GM12878 (cell line): ENCODE data around the gene UNC93B1. TPM values are rescaled to one million over a fixed set of nuclear protein-coding genes. Genes with fewer than 3 reads are reported as not detected.
"Not testable (repeated sequence)": the region's sequence is repeated elsewhere in the genome, so short reads cannot be mapped to it uniquely, and the experiment has no call there.

Experiments used
- ATAC-seq: fragments of 200-7000 bp; cut with Tn5 transposase; 3 replicates; pipeline ENCODE4 v1.9.1; 2020; ENCODE audit warnings: mild to moderate bottlenecking, moderate library complexity
- BruUV-seq: library from RNA; stranded (reverse); fragments of 400-500 nt; replicated peaks from 2 replicates; lab custom pipeline; 2021; lab: Mats Ljungman, UMichigan
- CTCF ChIA-PET: fragments of 300-600 bp; sonication (Branson Sonifier 250); formaldehyde crosslinking; extraction: SDS; loops from one replicate; lab custom pipeline; 2021; ENCODE audit warnings: inconsistent platforms; lab: Yijun Ruan, JAX
- POLR2A ChIA-PET: fragments of 350-600 bp; formaldehyde crosslinking; extraction: SDS; loops from one replicate; lab custom pipeline; 2021; ENCODE audit warnings: inconsistent platforms; lab: Charles Lee
- RAD21 ChIA-PET: fragments of 300-600 bp; sonication (Branson Sonifier 250); formaldehyde crosslinking; loops from one replicate; lab custom pipeline; 2023; ENCODE audit warnings: antibody characterized with exemption; ENCODE audit not compliant: unreplicated experiment; lab: Charles Lee
- SMC1A ChIA-PET: fragments of 300-600 bp; sonication (Branson Sonifier 250); formaldehyde crosslinking; loops from one replicate; lab custom pipeline; 2023; ENCODE audit not compliant: unreplicated experiment, uncharacterized antibody; lab: Charles Lee
- DNase-seq: peaks from one replicate; pipeline ENCODE4 v3.0.0-alpha.2; 2011; ENCODE audit warnings: low read depth, low spot score
- FAIRE-seq: peaks from 3 replicates; lab custom pipeline; 2011; peaks lifted over from hg19 to GRCh38; lab: Jason Lieb, UNC
- H2AFZ ChIP-seq: 2 replicates; pipeline ENCODE4 v1.6.0; 2011; ENCODE audit warnings: low read depth, low read length, control low read depth; ENCODE audit not compliant: control insufficient read depth
- H3K27ac ChIP-seq: 2 replicates; pipeline ENCODE4 v1.5.1; 2011; ENCODE audit warnings: control low read depth; ENCODE audit not compliant: control insufficient read depth, insufficient read depth
- H3K27me3 ChIP-seq, 2 experiments: replicated peaks in 1 of 2; 2 replicates each; pipeline versions ENCODE4 v1.6.0 to v1.6.1; 2011; ENCODE audit warnings: low read length in 1 of 2; ENCODE audit not compliant: control insufficient read depth in 2 of 2, insufficient read depth in 2 of 2
- H3K36me3 ChIP-seq, 2 experiments: 2 replicates each; pipeline ENCODE4 v1.5.1; 2011; ENCODE audit warnings: low read length in 1 of 2; ENCODE audit not compliant: control insufficient read depth in 2 of 2, insufficient read depth in 2 of 2
- H3K4me1 ChIP-seq: 2 replicates; pipeline ENCODE4 v1.6.1; 2011; ENCODE audit warnings: mild to moderate bottlenecking, low read length, moderate library complexity, mixed read lengths; ENCODE audit not compliant: control insufficient read depth, insufficient read depth
- H3K4me2 ChIP-seq: 2 replicates; pipeline ENCODE4 v1.6.0; 2011; ENCODE audit warnings: control low read depth; ENCODE audit not compliant: control insufficient read depth, insufficient read depth
- H3K4me3 ChIP-seq: fragments of 200-600 bp; sonication (generic); 2 replicates; pipeline ENCODE4 v1.5.1; 2016
- H3K79me2 ChIP-seq: 2 replicates; pipeline ENCODE4 v1.6.0; 2011; ENCODE audit warnings: low read length; ENCODE audit not compliant: control insufficient read depth, insufficient read depth
- H3K9ac ChIP-seq: 2 replicates; pipeline ENCODE4 v1.8.0; 2011; ENCODE audit warnings: low read length, control low read depth, mixed read lengths; ENCODE audit not compliant: control insufficient read depth, insufficient read depth
- H3K9me3 ChIP-seq: replicated peaks from 3 replicates; pipeline ENCODE4 v1.5.1; 2011; ENCODE audit warnings: mild to moderate bottlenecking, low read length; ENCODE audit not compliant: control insufficient read depth, insufficient read depth
- H4K20me1 ChIP-seq: 2 replicates; pipeline ENCODE4 v1.6.0; 2011; ENCODE audit not compliant: control insufficient read depth, insufficient read depth
- WGBS: methylation state at CpG from one replicate; pipeline ENCODE4 v1.1.6; 2016; ENCODE audit warnings: low lambda C conversion rate; ENCODE audit not compliant: insufficient replicate concordance, insufficient coverage; ENCODE audit errors: missing lambda C conversion rate; 5-methylcytosine and 5-hydroxymethylcytosine counted together
- in situ Hi-C: fragments of 300-500 bp; cut with MboI; formaldehyde crosslinking; loops from 9 replicates; pipeline ENCODE4 v1.14.3; 2018; ENCODE audit warnings: mixed read lengths
- intact Hi-C: fragments of 100-400 bp; cut with micrococcal nuclease; formaldehyde crosslinking; loops from one replicate; pipeline ENCODE4 v1.14.2; 2022; ENCODE audit not compliant: unreplicated experiment
- polyA plus RNA-seq, 11 experiments: library from polyadenylated mRNA; depleted of rRNA in 4 of 11; unstranded in 6 of 11; stranded (reverse) in 5 of 11; fragments of >200 nt; fragmentation: Nextera tagmentation in 4 of 11; fragmentation: Illumina TruSeq in 1 of 11; extraction: Ambion mirVana in 4 of 11; extraction: Trizol in 1 of 11; gene quantifications; 1 replicate in 1 of 11; 2 replicates in 10 of 11; pipeline versions ENCODE4 v1.2.1 to v1.2.3, GENCODE V29; 2011 to 2016; ENCODE audit warnings: inconsistent platforms in 2 of 11, missing spikeins in 2 of 11, low read depth in 1 of 11
- total RNA-seq, 4 experiments: library from RNA; depleted of rRNA in 3 of 4; stranded (reverse); fragments of >200 nt in 3 of 4; fragmentation: Illumina TruSeq in 1 of 4; extraction: Trizol in 1 of 4; gene quantifications; 2 replicates each; pipeline versions ENCODE4 v1.2.1 to v1.2.3, GENCODE V29; 2013 to 2021

Gene UNC93B1
- total and polyA plus RNA-seq, 10 of the 15 experiments (the other 5 are each of a cell fraction or from before 2014, with no cell fraction given): 1.3 to 79.7 (median 36.3) TPM

- BruUV-seq, H3K4me3 ChIP-seq, SMC1A ChIA-PET, H3K27me3 ChIP-seq, H3K4me2 ChIP-seq, H3K4me1 ChIP-seq, H3K9me3 ChIP-seq, H3K9ac ChIP-seq, intact Hi-C loops, H4K20me1 ChIP-seq, CTCF ChIA-PET, DNase-seq, FAIRE-seq, H3K36me3 ChIP-seq, ATAC-seq, in situ Hi-C loops, H3K27ac ChIP-seq, H3K79me2 ChIP-seq, RAD21 ChIA-PET, H2AFZ ChIP-seq, POLR2A ChIA-PET: not testable (repeated sequence)
- WGBS: 47% methylated on average over 17 of the region's 17 CpGs
Measured at GRCh38 chr11:67978766-67979418, 25.0 kb downstream of the UNC93B1 start.

- DNase-seq, H3K27me3 ChIP-seq, H3K9me3 ChIP-seq, POLR2A ChIA-PET, FAIRE-seq, H3K4me2 ChIP-seq, ATAC-seq, SMC1A ChIA-PET, intact Hi-C loops, H3K9ac ChIP-seq, H3K79me2 ChIP-seq, CTCF ChIA-PET, BruUV-seq, H2AFZ ChIP-seq, H4K20me1 ChIP-seq, RAD21 ChIA-PET, H3K27ac ChIP-seq, H3K4me1 ChIP-seq, H3K36me3 ChIP-seq, H3K4me3 ChIP-seq: not testable (repeated sequence)
- in situ Hi-C loops: loop anchor here (25.0 kb wide), 1 partner anchor 112 kb away; no protein-coding TSS in a partner anchor
- 56% methylated on average over 12 of the region's 12 CpGs for WGBS
Measured at GRCh38 chr11:67974746-67975145, 29.2 kb downstream of the UNC93B1 start.

- intact Hi-C loops, H3K9me3 ChIP-seq, H3K4me1 ChIP-seq, H4K20me1 ChIP-seq, FAIRE-seq, H3K27ac ChIP-seq, H3K36me3 ChIP-seq, BruUV-seq, H3K4me2 ChIP-seq, H3K9ac ChIP-seq, H2AFZ ChIP-seq, H3K27me3 ChIP-seq, H3K4me3 ChIP-seq, H3K79me2 ChIP-seq, POLR2A ChIA-PET, CTCF ChIA-PET, ATAC-seq, DNase-seq: not testable (repeated sequence)
- in situ Hi-C loops: loop anchor here (25.0 kb wide), 1 partner anchor 104 kb away; no protein-coding TSS in a partner anchor
- RAD21 ChIA-PET: interaction anchor here (1.6 kb wide), 1 partner anchor 9 kb away, joined by 4 read pairs; no protein-coding TSS in a partner anchor
- SMC1A ChIA-PET: interaction anchor here (0.5 kb wide), 1 partner anchor 95 kb away, joined by 3 read pairs; no protein-coding TSS in a partner anchor
- 68% methylated on average over 19 of the region's 19 CpGs for WGBS
Measured at GRCh38 chr11:67965830-67966348, 38.0 kb downstream of the UNC93B1 start.

- POLR2A ChIA-PET, H3K4me1 ChIP-seq, H3K9ac ChIP-seq, FAIRE-seq, ATAC-seq, BruUV-seq, H3K4me2 ChIP-seq, H3K27ac ChIP-seq, SMC1A ChIA-PET, intact Hi-C loops, H3K79me2 ChIP-seq, H3K9me3 ChIP-seq, H3K27me3 ChIP-seq, H3K4me3 ChIP-seq, H2AFZ ChIP-seq, H3K36me3 ChIP-seq, H4K20me1 ChIP-seq, DNase-seq, RAD21 ChIA-PET: not testable (repeated sequence)
- in situ Hi-C loops: loop anchor here (25.0 kb wide), 1 partner anchor 102 kb away; no protein-coding TSS in a partner anchor
- CTCF ChIA-PET: interaction anchor here (1.1 kb wide), 1 partner anchor 9 kb away, joined by 3 read pairs; no protein-coding TSS in a partner anchor
Measured at GRCh38 chr11:67964746-67965145, 39.2 kb downstream of the UNC93B1 start.
